Stimulated activated CD4-positive, alpha-beta T cell treated with anti-CD3 and anti-CD28 coated beads, Interleukin-2, amount 100 ng/mL, for 24 hours (primary cell): Measurements from ENCODE around the gene IRAK2.
"Not testable (repeated sequence)": the region's sequence is repeated elsewhere in the genome, so short reads cannot be mapped to it uniquely, and the experiment has no call there.

Source experiments
- DNase-seq, 2 donors: peaks; one replicate each; pipeline ENCODE4 v3.0.0-alpha.2; 2020

Gene IRAK2

GRCh38 chr3:10160346-10160745, 4.4 kb upstream of the IRAK2 start:
- DNase-seq = no peak

DNA sequence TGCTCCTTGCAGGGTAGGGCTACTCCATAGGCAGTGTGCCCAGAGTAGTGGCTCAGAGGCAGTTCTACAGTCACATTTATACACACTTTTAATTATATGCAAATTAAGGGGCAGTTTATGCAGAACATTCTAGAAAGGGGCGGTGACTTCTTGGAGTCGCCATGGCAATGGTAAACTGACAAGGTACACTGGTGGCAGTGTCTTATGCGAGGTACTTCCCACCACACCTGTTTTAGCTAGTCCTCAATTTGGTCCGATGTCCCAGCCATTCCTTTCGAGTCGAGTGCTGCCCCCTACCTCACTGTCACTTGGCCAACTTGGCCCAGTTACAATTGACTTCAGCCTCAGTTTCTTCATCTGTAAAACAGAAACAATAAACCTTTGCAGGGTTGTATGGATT, 3.8 kb upstream of the IRAK2 start:
- no peak for DNase-seq

- DNase-seq = no peak
Measured at GRCh38 chr3:10162185-10162584, 2.5 kb upstream of the IRAK2 start.

DNA sequence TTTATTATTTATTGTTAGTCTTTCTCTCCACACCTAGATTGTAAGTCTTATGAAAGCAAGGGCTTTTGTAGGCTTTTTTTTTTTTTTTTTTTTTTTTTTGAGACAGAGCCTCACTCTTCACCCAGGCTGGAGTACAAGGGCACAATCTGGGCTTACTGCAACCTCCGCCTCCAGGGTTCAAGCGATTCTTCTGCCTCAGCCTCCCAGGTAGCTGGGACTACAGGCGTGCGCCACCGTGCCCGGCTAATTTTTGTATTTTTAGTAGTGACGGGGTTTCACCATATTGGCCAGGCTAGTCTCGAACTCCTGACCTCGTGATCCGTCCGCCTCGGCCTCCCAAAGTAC, 546 bp upstream of the IRAK2 start:
- DNase-seq = not testable (repeated sequence)

DNA sequence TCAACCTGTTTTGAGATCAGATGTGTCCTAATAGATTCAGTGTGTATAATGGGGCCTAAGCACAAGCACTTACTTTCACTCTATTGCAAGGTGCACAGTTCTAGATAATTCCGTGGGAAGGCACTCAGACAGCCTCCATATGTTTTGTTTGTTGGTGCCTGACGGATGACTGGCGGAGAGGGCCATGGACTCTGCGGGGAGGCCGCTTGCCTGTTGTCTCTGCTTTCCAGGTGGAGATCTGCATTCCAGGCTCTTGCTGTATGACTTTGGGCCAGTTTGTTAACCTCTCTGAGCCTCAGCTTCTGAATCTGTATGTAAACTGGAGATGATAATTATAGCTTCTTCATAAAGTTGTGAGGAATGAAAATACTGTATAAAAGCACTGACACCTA, 1.5 kb downstream of the IRAK2 start:
- DNase-seq = no peak

DNA sequence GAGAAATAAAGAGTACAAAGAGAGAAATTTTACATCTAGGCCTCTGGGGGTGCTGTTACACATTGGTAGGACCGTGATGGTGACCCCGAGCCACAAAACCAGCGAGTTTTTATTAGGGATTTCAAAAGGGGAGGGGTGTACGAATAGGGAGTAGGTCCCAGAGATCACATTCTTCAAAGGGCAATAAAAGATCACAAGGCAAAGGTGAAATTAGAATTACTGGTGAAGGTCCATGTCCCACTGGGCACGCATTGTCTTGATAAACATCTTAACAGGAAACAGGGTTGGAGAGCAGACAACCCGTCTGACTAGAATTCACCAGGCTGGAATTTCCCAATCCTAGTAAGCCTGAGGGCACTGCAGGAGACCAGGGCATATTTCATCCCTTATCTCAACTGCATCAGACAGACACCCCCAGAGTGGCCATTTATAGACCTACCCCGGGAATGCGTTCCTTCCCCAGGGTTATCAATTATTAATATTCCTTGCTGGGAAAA, 4.3 kb downstream of the IRAK2 start:
- DNase-seq = no peak

DNA sequence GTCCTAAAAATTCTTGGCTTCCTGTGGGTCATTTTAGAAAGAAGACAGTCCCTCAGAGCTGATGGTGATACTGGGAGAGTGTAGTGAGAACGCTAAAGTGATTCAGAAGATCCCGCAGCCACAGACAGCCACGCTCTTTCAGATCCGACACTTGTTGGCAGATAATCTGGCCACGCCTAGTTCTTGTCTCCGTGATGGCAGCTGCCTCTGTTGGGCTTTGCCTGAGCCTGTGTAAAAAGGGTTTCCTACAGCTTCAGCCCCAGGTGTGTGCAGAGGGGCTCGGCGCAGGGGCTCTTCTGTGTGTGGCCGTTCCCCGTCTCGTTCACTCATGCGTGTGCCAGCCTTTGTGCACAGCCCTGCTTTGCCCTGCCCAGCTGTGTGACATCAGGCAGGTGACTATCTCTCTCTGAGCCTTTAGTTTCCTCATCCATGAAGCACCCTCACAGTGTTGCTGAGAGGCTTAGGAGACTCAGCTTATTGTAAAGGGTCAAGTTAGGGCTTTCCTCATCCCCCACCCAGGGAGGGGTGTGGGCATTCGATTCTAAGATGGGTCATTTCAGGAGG, 6.3 kb downstream of the IRAK2 start:
- DNase-seq = no peak

- DNase-seq = no peak
Measured at GRCh38 chr3:10173095-10173925, 8.6 kb downstream of the IRAK2 start.

GRCh38 chr3:10173926-10174435, 9.3 kb downstream of the IRAK2 start:
- DNase-seq = no peak

DNA sequence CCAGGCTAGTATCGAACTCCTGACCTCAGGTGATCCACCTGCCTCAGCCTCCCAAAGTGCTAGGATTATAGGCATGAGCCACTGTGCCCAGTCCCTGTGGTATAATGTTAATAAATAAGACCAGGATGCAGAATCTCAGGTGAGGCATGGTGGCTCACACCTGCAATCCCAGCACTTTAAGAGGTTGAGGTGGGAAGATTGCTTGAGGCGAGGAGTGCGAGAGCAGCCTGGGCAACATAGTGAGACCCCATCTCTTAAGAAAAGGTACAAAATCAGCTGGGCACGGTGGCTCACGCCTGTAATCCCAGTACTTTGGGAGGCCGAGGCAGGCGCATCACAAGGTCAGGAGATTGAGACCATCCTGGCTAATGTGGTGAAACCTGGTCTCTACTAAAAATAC, 10.6 kb downstream of the IRAK2 start:
- DNase-seq = not testable (repeated sequence)

- DNase-seq = not testable (repeated sequence)
Measured at GRCh38 chr3:10176150-10176549, 11.4 kb downstream of the IRAK2 start.

- DNase-seq = no peak
Measured at GRCh38 chr3:10177737-10178136, 13.0 kb downstream of the IRAK2 start.

GRCh38 chr3:10178892-10179291, 14.2 kb downstream of the IRAK2 start:
- DNase-seq = no peak

DNA sequence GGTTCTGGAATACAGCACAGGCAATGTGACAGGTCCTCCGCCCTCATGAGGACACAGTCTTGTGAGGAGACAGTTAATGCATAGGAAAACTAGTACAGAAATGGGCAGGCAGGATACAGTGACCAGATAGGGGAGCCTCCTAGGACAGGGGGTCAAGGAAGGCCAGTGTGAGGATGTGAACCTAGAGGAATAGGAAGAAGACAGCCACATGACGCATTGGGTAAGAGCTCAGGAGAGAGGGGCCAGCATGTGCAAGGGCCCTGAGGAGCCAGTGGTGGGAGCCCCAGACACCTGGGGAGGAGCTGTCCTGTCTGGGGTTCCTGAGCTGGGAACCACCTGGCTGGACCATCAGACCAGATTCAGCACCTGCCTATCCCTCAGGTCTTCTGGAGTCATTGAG, 15.6 kb downstream of the IRAK2 start:
- DNase-seq = no peak

DNA sequence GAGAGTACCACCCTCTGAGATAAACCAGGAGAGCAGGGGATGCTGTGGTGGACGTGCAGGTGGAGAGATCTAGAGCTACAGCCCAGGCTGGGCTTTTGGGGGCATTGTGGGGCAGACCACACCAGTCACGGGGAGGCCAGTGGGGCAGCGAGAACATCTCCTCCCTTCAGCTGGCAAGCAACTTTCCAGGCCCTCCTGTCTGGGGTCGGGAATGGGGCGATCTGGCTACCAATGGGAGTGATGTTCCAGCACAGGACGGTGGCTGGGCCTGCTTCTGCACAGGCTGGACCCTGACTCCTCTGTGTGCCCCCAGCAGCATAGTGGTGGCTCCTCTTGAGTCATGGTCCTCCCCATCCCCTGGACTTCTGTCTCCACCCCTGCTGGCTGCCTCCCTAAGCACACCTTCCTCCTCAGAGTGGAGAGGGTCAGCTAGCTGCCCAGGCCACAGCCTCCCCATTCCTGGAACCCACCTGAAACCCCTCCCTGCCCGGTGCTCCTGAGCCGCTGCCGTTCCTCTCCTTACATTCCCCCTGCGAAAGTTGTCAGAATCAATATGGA, 16.1 kb downstream of the IRAK2 start:
- DNase-seq = no peak

GRCh38 chr3:10182950-10183349, 18.2 kb downstream of the IRAK2 start:
- no peak for DNase-seq

DNA sequence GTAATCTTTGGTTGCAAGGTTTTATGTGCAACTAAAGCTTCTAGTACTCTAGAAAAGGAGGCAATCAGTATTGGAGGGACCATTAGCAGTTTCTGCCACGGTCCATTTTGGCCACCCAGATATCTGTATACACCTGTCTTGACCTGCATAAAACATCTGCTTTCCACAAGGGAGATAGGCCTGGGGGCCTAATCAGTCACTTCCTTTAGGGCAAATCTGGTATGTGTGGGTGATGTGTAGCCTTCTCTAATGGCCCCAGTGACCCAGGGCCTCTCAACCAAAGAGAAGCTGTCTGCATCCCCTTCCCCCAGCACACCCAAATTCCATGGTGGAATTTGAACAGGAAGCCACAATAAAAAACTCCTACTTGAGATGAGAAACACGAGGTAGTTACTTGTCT, 19.5 kb downstream of the IRAK2 start:
- DNase-seq = no peak

DNA sequence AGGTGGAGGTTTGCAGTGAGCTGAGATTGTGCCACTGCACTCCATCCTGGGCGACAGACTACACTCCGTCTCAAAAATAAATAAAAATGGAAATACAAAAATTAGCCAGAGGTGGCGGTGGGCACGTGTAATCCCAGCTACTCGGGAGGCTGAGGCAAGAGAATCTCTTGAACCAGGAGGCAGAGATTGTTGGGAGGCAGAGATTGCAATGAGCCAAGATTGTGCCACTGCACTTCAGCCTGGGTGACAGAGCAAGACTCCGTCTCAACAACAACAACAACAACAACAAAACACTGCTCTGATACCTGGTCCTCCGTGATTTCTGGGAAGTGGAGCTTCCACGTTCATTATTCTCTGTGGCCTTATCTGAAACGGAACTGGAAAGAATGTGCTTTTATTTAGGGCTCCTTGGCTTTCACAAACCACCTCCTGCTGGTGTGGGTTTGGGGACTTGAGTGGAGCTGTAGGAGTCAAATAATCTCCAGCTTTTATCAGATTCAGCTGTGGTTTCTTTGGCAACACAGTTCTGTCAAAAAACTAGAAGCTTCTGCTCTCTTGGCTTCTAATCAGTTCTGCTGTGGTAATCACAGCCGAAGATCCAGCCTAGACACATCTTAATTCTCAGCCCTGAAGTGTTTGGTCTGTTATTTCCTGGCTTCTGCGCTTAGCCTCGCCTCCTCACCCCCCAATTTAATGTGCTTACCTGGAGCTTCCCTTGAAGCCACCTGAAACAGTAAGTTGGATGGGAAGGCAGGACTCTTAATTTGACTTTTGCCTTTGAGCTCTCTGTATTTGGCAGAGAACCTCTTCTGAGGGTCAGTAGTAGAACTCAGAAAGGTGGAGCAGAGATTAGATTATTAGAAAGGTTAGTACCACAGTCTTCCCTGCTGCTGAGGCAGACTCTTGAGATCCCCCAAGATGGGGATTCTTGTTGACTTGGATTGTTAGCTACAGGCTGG, 21.4 kb downstream of the IRAK2 start:
- DNase-seq = no peak

DNA sequence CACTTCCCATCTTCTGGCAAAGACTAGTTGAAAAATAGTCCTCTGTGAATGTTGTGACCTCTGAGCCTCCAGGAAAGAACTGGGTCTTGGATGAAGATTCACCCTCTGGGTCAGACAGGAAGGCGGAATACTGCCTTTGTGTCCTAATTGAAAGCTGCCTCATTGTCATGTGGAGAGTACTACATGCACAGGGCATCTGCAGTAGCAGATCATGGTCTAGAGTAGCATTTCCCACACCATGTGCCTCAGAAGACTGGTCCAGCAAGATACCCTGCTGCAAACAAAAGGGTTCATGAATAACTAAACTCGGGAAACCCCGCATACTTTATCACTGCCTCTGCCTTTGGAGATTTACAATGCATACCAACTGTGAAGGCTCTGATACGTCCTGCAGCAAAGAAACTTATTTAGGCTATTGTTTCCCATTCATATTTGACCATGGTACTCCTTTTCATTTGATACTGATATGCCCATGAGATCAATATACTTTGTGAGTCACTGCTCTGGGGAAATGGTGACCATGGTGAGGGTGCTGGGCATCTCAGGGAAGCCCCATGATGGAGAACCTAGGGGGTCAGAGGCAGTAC, 22.7 kb downstream of the IRAK2 start:
- no peak for DNase-seq

DNA sequence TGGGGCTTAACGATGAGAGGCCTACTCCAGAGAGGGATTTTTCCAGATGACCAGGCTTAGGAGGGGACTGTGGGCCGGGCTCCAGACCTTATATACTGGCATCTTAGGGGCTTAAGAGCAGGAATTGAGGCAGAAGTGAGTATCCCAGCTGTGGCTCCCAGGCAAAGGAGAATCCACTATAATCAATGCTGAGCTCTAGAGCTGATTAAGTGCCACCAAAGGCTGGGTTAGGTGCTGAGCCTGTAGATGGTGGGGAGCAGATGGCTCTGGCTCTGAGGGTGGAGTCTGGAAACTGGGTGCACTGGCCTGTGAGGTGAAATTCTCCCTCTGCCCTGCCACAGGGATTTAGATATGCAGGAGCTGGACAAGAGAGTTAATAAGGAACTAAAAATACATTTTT, 23.2 kb downstream of the IRAK2 start:
- no peak for DNase-seq

DNA sequence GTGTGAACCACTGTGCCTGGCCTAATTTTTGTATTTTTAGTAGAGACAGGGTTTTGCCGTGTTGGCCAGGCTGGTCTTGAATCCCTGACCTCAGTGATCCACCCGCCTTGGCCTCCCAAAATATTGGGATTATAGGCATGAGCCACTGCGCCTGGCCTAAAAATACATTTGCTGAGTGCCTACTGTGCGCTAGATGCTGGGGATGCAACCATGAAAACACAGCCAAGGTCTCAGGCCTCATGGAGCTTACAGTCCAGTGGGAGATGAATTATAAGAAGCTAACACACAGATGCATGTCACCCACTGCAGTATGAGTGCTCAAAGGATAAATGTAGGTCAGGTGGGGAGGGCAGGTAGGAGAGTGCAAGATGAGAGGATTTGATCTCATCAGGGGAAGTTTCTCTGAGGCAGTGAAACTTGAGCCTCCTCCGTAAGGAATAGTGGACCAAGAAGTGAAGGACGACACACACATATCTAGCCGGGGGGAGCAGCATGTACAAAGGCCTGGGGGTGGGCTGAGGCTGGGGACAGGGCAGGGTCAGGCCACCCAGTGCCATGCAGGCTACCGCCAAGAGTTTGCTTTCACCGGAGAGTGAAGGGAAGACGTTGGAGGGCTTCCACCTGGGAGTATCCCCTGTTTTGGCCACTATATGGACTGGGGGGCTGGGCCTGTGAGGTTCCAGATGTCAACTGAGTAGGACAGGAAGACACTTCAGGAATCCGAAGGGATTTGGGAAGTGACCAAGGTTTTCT, 24.3 kb downstream of the IRAK2 start:
- DNase-seq = no peak
